IMR-90 (cell line): ENCODE measurements around the gene SLC25A26. TPM values are rescaled to one million over a fixed set of nuclear protein-coding genes. Genes with fewer than 3 reads are reported as not detected.
A peak's percentile ranks its signal among the peaks of the same experiment; 100 is the strongest.

Experiments used
- ATAC-seq: fragments of 200-7000 bp; cut with Tn5 transposase; 2 replicates; pipeline ENCODE4 v1.9.1; 2020; ENCODE audit warnings: low read depth, mild to moderate bottlenecking, moderate library complexity
- BruUV-seq: library from RNA; stranded (reverse); fragments of 400-500 nt; replicated peaks from 2 replicates; lab custom pipeline; 2021; lab: Mats Ljungman, UMichigan
- CTCF ChIA-PET: fragments of 300-600 bp; formaldehyde crosslinking; extraction: SDS; loops from one replicate; lab custom pipeline; 2021; ENCODE audit warnings: antibody characterized with exemption; lab: Yijun Ruan, JAX
- POLR2A ChIA-PET: fragments of 300-600 bp; sonication (Branson Sonifier 250); formaldehyde crosslinking; loops from one replicate; lab custom pipeline; 2022; ENCODE audit warnings: antibody characterized with exemption; ENCODE audit not compliant: unreplicated experiment; lab: Charles Lee
- DNase-seq: peaks from one replicate; pipeline ENCODE4 v3.0.0; 2013
- H2AFZ ChIP-seq: replicated peaks from 2 replicates; pipeline ENCODE3; 2013; ENCODE audit warnings: low read length, mild to moderate bottlenecking; ENCODE audit not compliant: poor library complexity
- H2AK5ac ChIP-seq: 2 replicates; pipeline ENCODE4 v1.6.1; 2013; ENCODE audit warnings: low read depth, low read length, inconsistent platforms
- H2AK9ac ChIP-seq: replicated peaks from 2 replicates; pipeline ENCODE3; 2013; ENCODE audit warnings: mild to moderate bottlenecking, low read depth, low read length, moderate library complexity; ENCODE audit not compliant: poor library complexity
- H2BK120ac ChIP-seq: 2 replicates; pipeline ENCODE4 v1.6.1; 2013; ENCODE audit warnings: low read depth, low read length, inconsistent platforms
- H2BK15ac ChIP-seq: 3 replicates; pipeline ENCODE4 v1.6.1; 2013; ENCODE audit warnings: low read depth, low read length, inconsistent platforms
- H2BK20ac ChIP-seq: 2 replicates; pipeline ENCODE4 v1.6.1; 2013; ENCODE audit warnings: low read depth, mild to moderate bottlenecking, inconsistent platforms, low read length, moderate library complexity
- H2BK5ac ChIP-seq: 2 replicates; pipeline ENCODE4 v1.6.1; 2013; ENCODE audit warnings: mild to moderate bottlenecking, low read depth, low read length, inconsistent platforms; ENCODE audit not compliant: poor library complexity, severe bottlenecking
- H3K14ac ChIP-seq: replicated peaks from 2 replicates; pipeline ENCODE4 v1.6.1; 2013; ENCODE audit warnings: low read depth, low read length, inconsistent platforms
- H3K18ac ChIP-seq: 2 replicates; pipeline ENCODE4 v1.6.1; 2013; ENCODE audit warnings: low read depth, low read length, control low read depth
- H3K23ac ChIP-seq: 2 replicates; pipeline ENCODE4 v1.6.1; 2013; ENCODE audit warnings: low read depth, low read length, inconsistent platforms
- H3K27ac ChIP-seq: 2 replicates; pipeline ENCODE4 v1.5.1; 2013; ENCODE audit warnings: mild to moderate bottlenecking, control low read depth, low read length; ENCODE audit not compliant: insufficient read depth
- H3K27me3 ChIP-seq: 2 replicates; pipeline ENCODE4 v1.6.1; 2013; ENCODE audit warnings: low read length; ENCODE audit not compliant: control insufficient read depth, insufficient read depth
- H3K36me3 ChIP-seq: 2 replicates; pipeline ENCODE4 v1.6.1; 2013; ENCODE audit warnings: low read length, mixed read lengths; ENCODE audit not compliant: control insufficient read depth, insufficient read depth
- H3K4ac ChIP-seq: 2 replicates; pipeline ENCODE4 v1.6.1; 2013; ENCODE audit warnings: low read depth, low read length, inconsistent platforms
- H3K4me1 ChIP-seq: 2 replicates; pipeline ENCODE4 v1.6.1; 2013; ENCODE audit warnings: low read length, mixed read lengths; ENCODE audit not compliant: control insufficient read depth, insufficient read depth
- H3K4me2 ChIP-seq: 2 replicates; pipeline ENCODE4 v1.6.1; 2013; ENCODE audit warnings: low read depth, mild to moderate bottlenecking, control low read depth, low read length, moderate library complexity
- H3K4me3 ChIP-seq: 2 replicates; pipeline ENCODE4 v1.5.1; 2013; ENCODE audit warnings: low read depth, mild to moderate bottlenecking, control low read depth, low read length, moderate library complexity; ENCODE audit not compliant: insufficient read depth
- H3K56ac ChIP-seq: 2 replicates; pipeline ENCODE4 v1.6.1; 2013; ENCODE audit warnings: low read length, inconsistent platforms; ENCODE audit not compliant: insufficient read depth; ENCODE audit errors: extremely low read depth
- H3K79me1 ChIP-seq, 2 experiments: 2 replicates each; pipeline ENCODE4 v1.6.1; 2013; ENCODE audit warnings: low read length in 2 of 2, inconsistent platforms in 1 of 2, low read depth in 1 of 2
- H3K9ac ChIP-seq: 2 replicates; pipeline ENCODE4 v1.6.1; 2013; ENCODE audit warnings: low read depth, low read length, control low read depth
- H3K9me1 ChIP-seq: 2 replicates; pipeline ENCODE4 v1.6.1; 2013; ENCODE audit warnings: low read length, inconsistent platforms; ENCODE audit not compliant: insufficient read depth
- H3K9me3 ChIP-seq: 2 replicates; pipeline ENCODE4 v1.6.1; 2013; ENCODE audit warnings: low read length; ENCODE audit not compliant: control insufficient read depth, insufficient read depth
- H4K20me1 ChIP-seq: 2 replicates; pipeline ENCODE4 v1.6.1; 2013; ENCODE audit warnings: low read length, inconsistent platforms; ENCODE audit not compliant: insufficient read depth
- H4K5ac ChIP-seq: 2 replicates; pipeline ENCODE4 v1.6.1; 2013; ENCODE audit warnings: mild to moderate bottlenecking, low read depth, low read length, control low read depth
- H4K8ac ChIP-seq, 2 experiments: 2 replicates each; pipeline ENCODE4 v1.6.1; 2013; ENCODE audit warnings: low read depth in 2 of 2, low read length in 2 of 2, control low read depth in 1 of 2, inconsistent platforms in 1 of 2
- H4K91ac ChIP-seq: 2 replicates; pipeline ENCODE4 v1.6.1; 2013; ENCODE audit warnings: low read depth, low read length, inconsistent platforms; ENCODE audit not compliant: insufficient read depth
- CTCF ChIP-seq: conservative IDR thresholded peaks from 2 replicates; pipeline ENCODE4 v1.5.1; 2012; ENCODE audit warnings: mild to moderate bottlenecking, low read depth, low read length, improper control_type of control experiment
- NFE2L2 ChIP-seq: fragments of 150-350 bp; IDR thresholded peaks from 2 replicates; pipeline ENCODE4 v1.6.1; 2016; ENCODE audit warnings: low read depth, mild to moderate bottlenecking, low read length
- POLR2A ChIP-seq: IDR thresholded peaks from 2 replicates; pipeline ENCODE4 v1.6.1; 2012; ENCODE audit warnings: mild to moderate bottlenecking, low read depth, low read length
- RAD21 ChIP-seq: IDR thresholded peaks from 2 replicates; pipeline ENCODE4 v1.6.1; 2012; ENCODE audit warnings: low read length, improper control_type of control experiment
- SMC3 ChIP-seq: fragments of 150-350 bp; IDR thresholded peaks from 2 replicates; pipeline ENCODE4 v1.6.1; 2016; ENCODE audit warnings: low read depth, mild to moderate bottlenecking, antibody characterized with exemption, low read length, moderate library complexity
- USF2 ChIP-seq: fragments of 150-350 bp; IDR thresholded peaks from 2 replicates; pipeline ENCODE4 v1.6.1; 2017; ENCODE audit warnings: mild to moderate bottlenecking, antibody characterized with exemption, low read length, low read depth
- WGBS, 2 experiments: methylation state at CpG; one replicate each; pipeline versions ENCODE4 v1.1.5 to v1.1.7; 2013; ENCODE audit warnings: missing lambda C conversion rate in 2 of 2; ENCODE audit not compliant: insufficient read length in 1 of 2; ENCODE audit errors: extremely low coverage in 2 of 2; 5-methylcytosine and 5-hydroxymethylcytosine counted together
- dilution Hi-C: fragments of 300-500 bp; cut with HindIII; formaldehyde crosslinking; loops from one replicate; pipeline ENCODE4 v1.14.3; 2018; ENCODE audit warnings: low sequenced_read_pairs; ENCODE audit not compliant: unreplicated experiment
- in situ Hi-C: fragments of 300-500 bp; cut with MboI; formaldehyde crosslinking; loops from 3 replicates; pipeline ENCODE4 v1.14.3; 2019; ENCODE audit warnings: low sequenced_read_pairs, inconsistent platforms, mixed read lengths
- intact Hi-C: fragments of 100-400 bp; cut with micrococcal nuclease; formaldehyde crosslinking; loops from 2 replicates; pipeline ENCODE4 v1.10.0; 2022
- polyA plus RNA-seq, 3 experiments: library from polyadenylated mRNA; depleted of rRNA; stranded (reverse); fragments of >200 nt; gene quantifications; 2 replicates each; pipeline ENCODE4 v1.2.3, GENCODE V29; 2012; ENCODE audit warnings: low replicate concordance in 1 of 3
- total RNA-seq: library from RNA; depleted of rRNA; stranded (reverse); fragments of >200 nt; gene quantifications from 2 replicates; pipeline ENCODE4 v1.2.3, GENCODE V29; 2012

The SLC25A26 gene
- total and polyA plus RNA-seq, 2 of the 4 experiments (the other 2 are of a cell fraction) = 10.9 to 12.7 TPM

GRCh38 chr3:66378256-66378655 lies 157.5 kb downstream of the SLC25A26 start:
- TF ChIP-seq POLR2A (no peak), USF2 (no peak), CTCF (peak; percentile 46), NFE2L2 (no peak), RAD21 (peak; percentile 36), SMC3 (peak; percentile 29; the same call in 1 of the 2 replicates)
- CTCF ChIA-PET = interaction anchor here (0.6 to 1.2 kb wide), 6 partner anchors 8 to 444 kb away, joined by 3 to 6 read pairs (median 4); no protein-coding TSS in a partner anchor
- H3K27me3 ChIP-seq = no peaks in the 10 kb centered on the region
- H2AFZ ChIP-seq = no peak overlapping the region
- dilution Hi-C loops (no loop called here), in situ Hi-C loops (no loop called here), intact Hi-C loops (no loop called here)
- no peak overlapping the region for H3K9ac ChIP-seq
- no peaks in the 10 kb centered on the region for H4K20me1 ChIP-seq
- H2BK120ac ChIP-seq = no peak overlapping the region
- no peak overlapping the region for H2BK15ac ChIP-seq
- ATAC-seq = no peak
- no TSS peak for BruUV-seq
- H3K4me2 ChIP-seq = no peak overlapping the region
- POLR2A ChIA-PET = no interaction called here
- H2BK20ac ChIP-seq = no peak overlapping the region
- no peak overlapping the region for H3K56ac ChIP-seq
- no peak overlapping the region for H3K4me3 ChIP-seq
- no peak overlapping the region for H4K8ac ChIP-seq
- peaks cover 53% of the 10 kb centered on the region for H3K36me3 ChIP-seq
- 0 out of 2 replicates have a peak, but pooled peaks cover 2% of the 10 kb centered on the region for H3K9me1 ChIP-seq
- no peaks in the 10 kb centered on the region for H3K79me1 ChIP-seq
- no peak overlapping the region for H4K5ac ChIP-seq
- H2AK9ac ChIP-seq = no peak overlapping the region
- no peak overlapping the region for H2BK5ac ChIP-seq
- H3K4ac ChIP-seq = no peak overlapping the region
- no peak overlapping the region for H3K14ac ChIP-seq
- H4K91ac ChIP-seq = no peak overlapping the region
- H3K18ac ChIP-seq = no peak overlapping the region
- H3K23ac ChIP-seq = no peak overlapping the region
- H3K27ac ChIP-seq = no peak overlapping the region
- H3K4me1 ChIP-seq = peaks cover 3% of the 10 kb centered on the region
- DNase-seq = peak; percentile 26
- H2AK5ac ChIP-seq = no peak overlapping the region
- WGBS, 2 experiments = 80% methylated on average over 1 of the region's 5 CpGs; no CpG with 5 or more reads in 1 of the 2 experiments
- H3K9me3 ChIP-seq = no peaks in the 10 kb centered on the region
